Measurements from ENCODE around the gene CRYBG2.

CRYBG2 gene

DNA sequence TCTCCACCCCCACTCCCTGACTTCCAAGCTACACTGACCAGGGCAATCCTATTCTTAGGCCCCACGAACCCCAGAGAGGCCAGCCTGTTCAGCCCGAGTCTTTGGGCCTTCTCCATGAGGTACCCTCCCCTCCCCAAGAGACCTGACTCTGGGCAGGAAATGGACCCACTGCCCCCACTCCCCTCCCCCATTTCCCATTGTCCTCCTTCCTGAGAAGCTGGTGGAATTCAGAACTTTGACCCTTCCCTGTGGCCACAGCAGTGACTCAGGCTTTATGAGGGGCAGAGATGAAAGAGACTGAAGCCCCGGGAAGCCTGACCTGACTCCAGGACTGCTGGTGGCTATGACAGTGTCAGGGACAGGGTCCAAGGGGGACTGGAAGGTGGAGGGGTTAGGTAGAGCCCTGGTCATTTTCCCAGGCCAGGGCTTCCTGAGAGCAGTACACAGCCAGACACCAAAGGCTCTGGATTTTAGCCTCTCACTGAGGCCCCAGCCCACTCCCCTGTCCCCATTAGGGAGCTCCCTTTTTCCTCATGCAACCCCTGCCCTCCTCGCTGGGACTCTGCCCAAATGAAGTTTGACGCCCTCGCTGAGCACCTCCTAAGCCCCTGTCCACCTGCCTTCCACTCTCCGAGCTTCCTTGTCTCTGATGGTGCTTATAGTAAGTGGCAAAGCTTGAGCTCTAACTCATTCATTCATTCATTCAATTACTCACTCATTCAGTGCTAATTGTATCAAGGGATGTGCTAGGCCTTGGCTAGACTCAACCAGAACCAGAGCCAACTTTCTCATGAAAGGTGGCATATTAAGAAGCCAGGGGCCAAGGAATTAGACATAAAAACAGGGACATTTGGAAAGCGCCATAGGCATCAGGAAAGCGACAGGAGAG lies 3.0 kb downstream of the CRYBG2 start:
- TF ChIP-seq, protein P1, sequence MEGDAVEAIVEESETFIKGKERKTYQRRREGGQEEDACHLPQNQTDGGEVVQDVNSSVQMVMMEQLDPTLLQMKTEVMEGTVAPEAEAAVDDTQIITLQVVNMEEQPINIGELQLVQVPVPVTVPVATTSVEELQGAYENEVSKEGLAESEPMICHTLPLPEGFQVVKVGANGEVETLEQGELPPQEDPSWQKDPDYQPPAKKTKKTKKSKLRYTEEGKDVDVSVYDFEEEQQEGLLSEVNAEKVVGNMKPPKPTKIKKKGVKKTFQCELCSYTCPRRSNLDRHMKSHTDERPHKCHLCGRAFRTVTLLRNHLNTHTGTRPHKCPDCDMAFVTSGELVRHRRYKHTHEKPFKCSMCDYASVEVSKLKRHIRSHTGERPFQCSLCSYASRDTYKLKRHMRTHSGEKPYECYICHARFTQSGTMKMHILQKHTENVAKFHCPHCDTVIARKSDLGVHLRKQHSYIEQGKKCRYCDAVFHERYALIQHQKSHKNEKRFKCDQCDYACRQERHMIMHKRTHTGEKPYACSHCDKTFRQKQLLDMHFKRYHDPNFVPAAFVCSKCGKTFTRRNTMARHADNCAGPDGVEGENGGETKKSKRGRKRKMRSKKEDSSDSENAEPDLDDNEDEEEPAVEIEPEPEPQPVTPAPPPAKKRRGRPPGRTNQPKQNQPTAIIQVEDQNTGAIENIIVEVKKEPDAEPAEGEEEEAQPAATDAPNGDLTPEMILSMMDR (IDR thresholded peaks at IDR 0.05; ENCODE audit: control insufficient read depth, insufficient read depth, low read depth, low read length, missing control alignments), result no peak
- H3K4me3 ChIP-seq (ENCODE audit: control insufficient read depth, low read depth, low read length), result no peak overlapping the region
- no peak for DNase-seq (ENCODE audit: low read depth)

DNA sequence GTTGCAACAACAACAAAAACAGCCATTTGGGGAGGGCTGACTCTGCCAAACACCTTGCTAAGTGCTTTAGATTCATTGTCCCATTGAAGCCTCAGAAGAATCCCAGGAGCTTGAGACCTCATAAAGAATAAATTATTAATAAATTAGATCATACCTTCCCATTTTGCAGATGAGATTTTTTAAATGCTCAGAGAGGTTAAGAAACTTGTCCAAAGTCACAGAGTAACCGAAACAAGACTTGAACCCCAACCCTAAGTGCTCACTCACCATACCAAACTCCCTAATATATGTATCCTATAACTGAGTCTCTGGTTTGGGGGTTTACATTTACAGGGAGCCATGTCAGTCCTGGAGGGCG lies 3.6 kb downstream of the CRYBG2 start:
- TF ChIP-seq, protein P1 (IDR thresholded peaks at IDR 0.05; ENCODE audit: control insufficient read depth, insufficient read depth, low read depth, low read length, missing control alignments), result no peak
- no peak overlapping the region for H3K4me3 ChIP-seq (ENCODE audit: control insufficient read depth, low read depth, low read length)
- no peak for DNase-seq (ENCODE audit: low read depth)

DNA sequence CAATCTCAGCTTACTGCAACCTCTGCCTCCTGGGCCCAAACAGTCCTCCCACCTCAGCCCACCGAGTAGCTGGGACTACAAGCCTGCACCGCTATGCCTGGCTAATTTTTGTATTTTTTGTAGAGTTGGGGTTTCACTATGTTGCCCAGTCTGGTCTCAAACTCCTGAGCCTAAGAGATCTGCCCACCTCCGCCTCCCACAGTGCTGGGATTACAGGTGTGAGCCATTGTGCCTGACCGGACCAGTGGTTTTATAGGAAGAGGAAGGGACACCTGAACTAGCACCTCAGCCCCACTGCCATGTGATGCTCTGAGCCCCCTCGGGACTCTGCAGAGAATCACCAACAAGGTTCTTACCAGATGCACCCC lies 4.1 kb downstream of the CRYBG2 start:
- TF ChIP-seq, protein P1 (IDR thresholded peaks at IDR 0.05; ENCODE audit: control insufficient read depth, insufficient read depth, low read depth, low read length, missing control alignments), result no peak
- DNase-seq (ENCODE audit: low read depth), result no peak
- H3K4me3 ChIP-seq (ENCODE audit: control insufficient read depth, low read depth, low read length), result no peak overlapping the region

DNA sequence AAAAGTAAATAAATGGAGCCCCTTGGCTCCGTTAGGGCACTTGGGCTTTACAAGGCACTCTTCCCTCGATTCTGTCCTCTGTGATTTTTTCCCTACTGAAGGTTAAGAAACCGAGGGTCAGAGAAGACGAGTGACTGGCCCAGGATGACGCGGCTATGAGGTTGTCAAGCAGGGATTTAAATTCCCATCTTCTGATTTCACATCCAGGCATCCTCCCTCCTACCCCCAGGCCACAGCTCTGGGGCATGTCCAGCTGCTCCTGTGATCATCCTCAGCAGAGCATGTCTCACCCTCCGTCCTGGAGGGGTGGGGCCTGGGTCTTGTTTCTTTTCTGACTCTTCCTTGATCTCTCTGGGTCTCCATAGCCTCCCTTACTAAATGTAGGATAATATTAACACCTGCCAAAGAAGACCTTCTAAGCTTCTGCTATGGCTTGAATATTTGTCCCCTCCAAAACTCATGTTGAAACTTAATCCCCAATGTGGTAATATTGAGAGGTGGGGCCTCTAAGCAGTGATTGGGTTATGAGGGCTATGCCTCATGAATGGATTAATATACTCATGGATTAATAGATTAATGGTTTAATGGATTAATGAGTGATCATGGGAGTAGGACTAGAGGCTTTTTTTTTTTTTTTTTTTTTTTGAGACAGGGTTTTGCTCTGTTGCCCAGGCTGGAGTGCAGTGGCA lies 4.6 kb downstream of the CRYBG2 start:
- no peak overlapping the region for H3K4me3 ChIP-seq (ENCODE audit: control insufficient read depth, low read depth, low read length)
- TF ChIP-seq, protein P1 (IDR thresholded peaks at IDR 0.05; ENCODE audit: control insufficient read depth, insufficient read depth, low read depth, low read length, missing control alignments), result no peak
- DNase-seq (ENCODE audit: low read depth), result peak; percentile 38

DNA sequence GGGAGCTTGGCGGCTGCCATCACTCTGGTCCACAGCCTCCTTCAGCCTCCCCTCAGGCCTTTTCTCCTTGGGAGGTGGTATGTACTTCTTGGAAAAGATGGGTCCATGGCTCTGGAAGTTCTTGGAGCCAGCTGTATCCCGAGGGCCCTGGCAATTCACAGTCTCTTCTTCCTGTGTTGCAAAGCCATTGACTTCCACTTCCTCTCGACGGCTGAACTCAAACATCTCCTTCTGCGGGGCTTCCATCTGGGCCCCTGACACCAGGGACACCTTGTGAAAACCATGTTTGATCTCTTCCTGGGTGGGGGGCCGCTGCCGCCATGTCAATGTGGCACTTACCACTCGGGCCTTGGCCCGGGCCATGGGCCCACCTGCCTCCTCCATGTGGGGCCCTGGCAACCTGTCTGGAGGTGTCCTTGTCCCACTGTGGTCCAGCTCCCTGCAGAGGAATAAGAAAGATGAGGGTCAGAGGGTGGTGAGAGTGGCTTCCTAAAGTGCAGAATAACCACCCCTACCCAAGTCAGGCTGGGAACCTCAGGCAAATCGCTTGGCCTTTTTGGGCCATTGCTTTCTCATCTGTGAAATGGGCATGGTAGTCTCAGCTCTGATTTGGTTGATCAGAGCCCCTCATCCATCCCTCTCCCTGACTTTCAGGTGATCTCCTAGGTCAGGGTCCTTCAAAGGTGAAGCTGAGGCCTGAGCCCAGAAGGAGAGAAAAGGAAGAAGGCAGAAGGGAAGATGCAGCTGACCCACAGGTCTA lies 7.5 kb downstream of the CRYBG2 start:
- no peak overlapping the region for H3K4me3 ChIP-seq (ENCODE audit: control insufficient read depth, low read depth, low read length)
- TF ChIP-seq, protein P1 (IDR thresholded peaks at IDR 0.05; ENCODE audit: control insufficient read depth, insufficient read depth, low read depth, low read length, missing control alignments), result no peak
- no peak for DNase-seq (ENCODE audit: low read depth)

DNA sequence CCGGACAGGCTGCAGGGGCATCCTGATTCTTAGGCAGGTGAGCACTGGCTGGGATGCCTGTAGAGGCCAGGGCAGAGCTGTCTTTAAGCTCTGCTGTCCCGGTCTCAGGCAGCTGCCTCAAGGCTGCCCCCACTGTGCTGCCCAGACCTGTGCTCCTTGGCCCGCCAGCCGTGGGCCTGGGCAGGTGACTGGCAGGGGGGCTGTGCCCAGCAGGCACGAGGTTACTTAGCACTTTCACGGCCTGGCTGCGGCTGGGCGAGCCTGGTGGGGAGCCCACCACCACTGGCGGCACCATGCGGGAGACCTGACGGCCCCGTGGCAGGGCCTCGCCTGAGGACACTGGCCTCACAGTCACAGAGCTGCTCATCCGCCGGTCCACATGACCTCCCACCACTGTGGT lies 8.2 kb downstream of the CRYBG2 start:
- DNase-seq (ENCODE audit: low read depth), result no peak
- TF ChIP-seq, protein P1 (IDR thresholded peaks at IDR 0.05; ENCODE audit: control insufficient read depth, insufficient read depth, low read depth, low read length, missing control alignments), result no peak
- no peak overlapping the region for H3K4me3 ChIP-seq (ENCODE audit: control insufficient read depth, low read depth, low read length)

Data from AG09309 (cell line).